Mucosa of stomach (tissue), 1 donor: ENCODE measurements around the gene PBRM1.
"Not testable (repeated sequence)": the region's sequence is repeated elsewhere in the genome, so short reads cannot be mapped to it uniquely, and the experiment has no call there.

ENCODE experiments used
- H3K27me3 ChIP-seq: one replicate; pipeline ENCODE4 v1.7.0; 2013; ENCODE audit warnings: mild to moderate bottlenecking, low read length; ENCODE audit not compliant: control insufficient read depth, insufficient read depth
- H3K36me3 ChIP-seq: one replicate; pipeline ENCODE4 v1.7.0; 2013; ENCODE audit warnings: low read length; ENCODE audit not compliant: control insufficient read depth, insufficient read depth
- H3K4me1 ChIP-seq: one replicate; pipeline ENCODE4 v1.7.0; 2013; ENCODE audit warnings: mild to moderate bottlenecking, low read length; ENCODE audit not compliant: control insufficient read depth, insufficient read depth
- H3K4me3 ChIP-seq: one replicate; pipeline ENCODE4 v1.7.0; 2013; ENCODE audit warnings: low read length
- H3K9ac ChIP-seq: one replicate; pipeline ENCODE4 v1.7.0; 2013; ENCODE audit warnings: mild to moderate bottlenecking, low read length, moderate library complexity
- H3K9me3 ChIP-seq: one replicate; pipeline ENCODE4 v1.7.0; 2013; ENCODE audit warnings: mild to moderate bottlenecking, low read length, moderate library complexity; ENCODE audit not compliant: control insufficient read depth
- donor health status: Pancreatic carcinoma.

Gene PBRM1

GRCh38 chr3:52679811-52680210 lies 5.9 kb downstream of the PBRM1 start:
- H3K36me3 ChIP-seq, result peaks cover 8% of the 10 kb centered on the region
- H3K9ac ChIP-seq, result no peak overlapping the region
- H3K4me1 ChIP-seq, result peaks cover 8% of the 10 kb centered on the region
- no peaks in the 10 kb centered on the region for H3K27me3 ChIP-seq
- no peak overlapping the region for H3K4me3 ChIP-seq
- H3K9me3 ChIP-seq, result no peaks in the 10 kb centered on the region

GRCh38 chr3:52679199-52679538 lies 6.5 kb downstream of the PBRM1 start:
- H3K36me3 ChIP-seq, result peaks cover 8% of the 10 kb centered on the region
- H3K27me3 ChIP-seq, result no peaks in the 10 kb centered on the region
- H3K4me3 ChIP-seq, result no peak overlapping the region
- no peak overlapping the region for H3K9ac ChIP-seq
- H3K4me1 ChIP-seq, result peaks cover 4% of the 10 kb centered on the region
- H3K9me3 ChIP-seq, result no peaks in the 10 kb centered on the region

GRCh38 chr3:52678265-52679198 lies 7.2 kb downstream of the PBRM1 start:
- Histone ChIP-seq H3K27me3 (no peaks in the 10 kb centered on the region), H3K36me3 (peaks cover 8% of the 10 kb centered on the region), H3K9me3 (no peaks in the 10 kb centered on the region), H3K4me3 (no peak overlapping the region), H3K4me1 (peaks cover 4% of the 10 kb centered on the region), H3K9ac (no peak overlapping the region)

DNA sequence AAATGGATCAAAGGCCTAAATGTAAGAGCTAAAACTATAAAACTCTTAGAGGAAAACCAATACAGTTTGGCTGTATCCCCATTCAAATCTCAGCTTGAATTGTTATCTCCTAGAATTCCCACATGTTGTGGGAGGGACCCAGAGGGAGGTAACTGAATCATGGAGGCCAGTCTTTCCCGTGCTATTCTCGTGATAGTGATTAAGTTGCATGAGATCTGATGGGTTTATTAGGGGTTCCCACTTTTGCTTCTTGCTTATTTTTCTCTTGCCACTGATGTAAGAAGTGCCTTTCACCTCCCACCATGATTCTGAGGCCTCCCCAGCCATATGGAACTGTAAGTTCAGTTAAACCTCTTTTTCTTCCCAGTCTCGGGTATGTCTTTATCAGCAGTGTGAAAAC lies 9.5 kb downstream of the PBRM1 start:
- not testable (repeated sequence) for H3K4me1 ChIP-seq, H3K9ac ChIP-seq, H3K27me3 ChIP-seq, H3K9me3 ChIP-seq, H3K36me3 ChIP-seq, H3K4me3 ChIP-seq

DNA sequence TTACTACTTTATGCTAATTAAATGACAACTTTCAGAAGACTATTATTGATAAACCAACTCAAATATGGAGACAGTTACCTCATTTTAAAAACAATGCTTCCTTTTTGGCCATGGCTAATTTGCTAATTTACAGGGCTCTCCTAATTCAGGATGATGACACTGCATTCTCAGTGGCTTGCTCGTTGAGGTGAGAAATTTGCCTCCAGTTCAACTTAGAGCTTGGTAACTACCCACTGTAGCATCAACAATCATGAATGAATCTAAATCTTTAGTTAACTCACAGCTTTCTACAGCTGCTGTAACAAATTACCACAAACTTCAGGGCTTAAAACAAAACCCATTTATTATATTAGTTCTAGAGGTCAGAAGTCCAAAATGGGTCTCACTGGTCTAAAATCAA lies 14.0 kb downstream of the PBRM1 start:
- Histone ChIP-seq H3K27me3 (no peaks in the 10 kb centered on the region), H3K9ac (no peak overlapping the region), H3K4me3 (no peak overlapping the region), H3K9me3 (no peaks in the 10 kb centered on the region), H3K4me1 (no peaks in the 10 kb centered on the region), H3K36me3 (peaks cover 8% of the 10 kb centered on the region)

GRCh38 chr3:52670621-52671521 lies 14.8 kb downstream of the PBRM1 start:
- Histone ChIP-seq H3K9me3 (no peaks in the 10 kb centered on the region), H3K27me3 (no peaks in the 10 kb centered on the region), H3K9ac (no peak overlapping the region), H3K4me3 (no peak overlapping the region), H3K36me3 (peaks cover 8% of the 10 kb centered on the region), H3K4me1 (no peaks in the 10 kb centered on the region)

- peaks cover 12% of the 10 kb centered on the region for H3K36me3 ChIP-seq
These were observed 22.6 kb downstream of the PBRM1 start for GRCh38 chr3:52663098-52663497.

DNA sequence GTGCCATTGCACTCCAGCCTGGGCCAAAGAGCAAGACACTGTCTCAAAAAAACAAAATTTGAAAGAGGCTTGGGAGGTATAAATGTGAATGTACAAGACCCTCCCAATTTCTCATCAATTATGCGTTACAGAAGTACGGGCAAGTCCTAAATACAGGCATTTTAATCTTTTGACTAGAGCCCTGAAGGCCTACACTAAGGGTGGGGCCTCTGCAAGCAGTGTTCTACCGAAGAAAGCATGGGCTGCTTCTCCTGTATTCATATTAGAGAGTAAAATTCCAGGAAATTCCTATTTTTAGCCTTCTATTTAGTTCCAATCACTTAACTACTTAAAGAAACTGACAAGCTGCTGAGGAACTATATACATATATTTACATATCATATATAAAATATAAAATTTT lies 25.7 kb downstream of the PBRM1 start:
- Histone ChIP-seq H3K4me3 (no peak overlapping the region), H3K9me3 (no peaks in the 10 kb centered on the region), H3K27me3 (no peaks in the 10 kb centered on the region), H3K9ac (no peak overlapping the region), H3K4me1 (no peaks in the 10 kb centered on the region), H3K36me3 (peaks cover 12% of the 10 kb centered on the region)

More at GRCh38 chr3:52663098-52663497, 22.6 kb downstream of the PBRM1 start:
- Histone ChIP-seq H3K4me1 (no peaks in the 10 kb centered on the region), H3K4me3 (no peak overlapping the region), H3K27me3 (no peaks in the 10 kb centered on the region), H3K9ac (no peak overlapping the region), H3K9me3 (no peaks in the 10 kb centered on the region)

DNA sequence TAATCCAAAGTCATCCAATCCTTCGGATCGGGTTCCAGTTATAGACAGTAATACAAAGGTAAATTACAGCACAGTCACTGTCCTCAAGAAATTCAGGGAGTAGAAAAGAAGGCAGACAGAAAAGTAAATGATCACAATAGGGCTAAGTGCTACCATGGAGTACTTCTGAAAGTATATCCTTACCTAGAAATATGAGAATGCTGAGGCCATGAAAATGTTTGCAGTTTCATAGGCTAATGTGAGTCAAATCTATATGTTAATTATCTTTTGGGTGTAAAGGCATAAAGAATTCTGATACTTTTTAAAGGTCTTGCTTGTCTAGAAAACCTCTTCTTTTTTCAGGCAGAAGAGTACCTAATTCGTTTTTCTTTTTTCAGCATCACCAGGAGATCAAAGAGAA lies 29.8 kb downstream of the PBRM1 start:
- Histone ChIP-seq H3K4me1 (no peaks in the 10 kb centered on the region), H3K27me3 (no peaks in the 10 kb centered on the region), H3K9me3 (no peaks in the 10 kb centered on the region), H3K36me3 (peaks cover 7% of the 10 kb centered on the region), H3K4me3 (no peak overlapping the region), H3K9ac (no peak overlapping the region)

DNA sequence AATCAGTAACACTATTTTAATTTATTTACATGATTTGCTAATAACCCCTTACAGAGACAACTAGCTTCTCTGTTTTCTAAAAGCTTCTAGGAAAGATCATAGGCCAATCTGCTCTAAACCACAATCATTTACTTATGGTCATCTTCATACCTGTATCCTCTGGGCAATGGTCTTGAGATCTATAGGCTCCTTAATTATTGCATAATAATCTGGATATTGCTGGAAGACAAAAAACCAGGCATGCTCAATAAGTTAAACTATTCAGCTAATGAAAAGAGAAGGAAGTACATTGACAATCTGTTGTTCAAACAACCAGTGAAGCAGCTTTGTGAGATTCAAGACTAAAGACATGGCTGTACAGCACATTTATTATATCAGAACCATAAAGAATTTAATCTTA lies 34.1 kb downstream of the PBRM1 start:
- Histone ChIP-seq H3K27me3 (no peaks in the 10 kb centered on the region), H3K4me1 (no peaks in the 10 kb centered on the region), H3K9me3 (no peaks in the 10 kb centered on the region), H3K4me3 (no peak overlapping the region), H3K9ac (no peak overlapping the region), H3K36me3 (no peaks in the 10 kb centered on the region)

DNA sequence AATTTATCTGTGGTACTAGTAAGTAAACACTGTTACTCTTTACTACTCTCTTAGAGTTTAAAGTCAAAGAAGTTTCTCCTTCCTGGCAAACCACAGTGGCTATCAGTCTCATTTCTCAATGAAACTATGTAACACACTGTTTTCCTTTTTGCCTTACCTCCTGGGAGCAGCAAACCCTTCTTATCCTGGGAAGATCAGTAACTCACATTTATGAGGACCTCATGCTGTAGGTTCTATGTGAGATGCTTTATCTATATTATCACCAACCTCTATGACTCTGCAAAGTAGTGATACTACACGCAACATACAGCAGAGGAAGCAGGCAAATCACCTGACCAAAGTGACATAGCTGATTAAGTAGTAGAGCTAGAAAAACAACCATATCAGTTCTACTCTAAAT lies 35.3 kb downstream of the PBRM1 start:
- Histone ChIP-seq H3K36me3 (no peaks in the 10 kb centered on the region), H3K9ac (no peak overlapping the region), H3K4me1 (no peaks in the 10 kb centered on the region), H3K27me3 (no peaks in the 10 kb centered on the region), H3K9me3 (no peaks in the 10 kb centered on the region), H3K4me3 (no peak overlapping the region)
